GM21737 (cell line): Measurements from ENCODE around the gene CCDC51.

Source experiments
- ATAC-seq: cut with Tn5 transposase; IDR thresholded peaks from one replicate; pipeline ENCODE4 v1.9.1; 2021; ENCODE audit warnings: mild to moderate bottlenecking, moderate library complexity; ENCODE audit not compliant: unreplicated experiment

CCDC51 gene

GRCh38 chr3:48387634-48388033, 52.3 kb downstream of the CCDC51 start:
- no peak for ATAC-seq
